Measurements from ENCODE around the gene ZGRF1. TPM values are rescaled to one million over a fixed set of nuclear protein-coding genes. Genes with fewer than 3 reads are reported as not detected.

The ZGRF1 gene
- total and polyA plus RNA-seq, 10 of the 15 experiments (the other 5 are each of a cell fraction or from before 2014, with no cell fraction given), result 8.5 to 32.1 (median 20.1) TPM

DNA sequence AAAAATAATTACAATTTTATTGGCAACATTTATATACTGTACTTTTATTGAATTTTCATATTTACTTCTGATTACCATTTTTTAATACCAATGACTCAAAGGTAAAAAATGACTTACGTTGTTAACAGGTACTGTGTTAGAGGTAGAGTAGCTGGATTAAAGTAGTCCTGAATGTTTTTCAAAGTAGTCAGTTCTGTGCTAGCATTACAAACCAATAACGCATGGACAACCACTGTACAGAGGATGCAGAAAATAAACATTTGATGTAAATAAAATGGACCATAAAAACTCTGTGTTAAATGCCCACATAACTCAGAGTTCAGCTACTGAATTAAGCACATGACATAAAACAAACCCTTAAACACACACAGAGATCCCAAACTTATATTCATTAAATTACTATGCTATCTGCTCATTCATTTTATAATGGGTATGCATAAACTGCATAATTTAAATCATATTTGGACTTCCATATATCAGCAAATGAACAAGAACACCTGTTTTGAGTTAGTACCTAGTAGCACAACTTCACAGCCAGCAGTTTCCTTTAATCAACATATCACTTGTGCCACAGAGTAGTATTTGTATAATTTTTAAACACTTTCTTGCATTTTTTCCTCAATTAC, 74.3 kb downstream of the ZGRF1 start:
- H3K79me2 ChIP-seq (ENCODE audit: control insufficient read depth, insufficient read depth, low read length), result no peaks in the 10 kb centered on the region
- no peak overlapping the region for H3K27ac ChIP-seq (ENCODE audit: control insufficient read depth, insufficient read depth)
- H3K4me3 ChIP-seq, result no peak overlapping the region
- H3K4me1 ChIP-seq (ENCODE audit: control insufficient read depth, insufficient read depth, low read length), result peaks cover 6% of the 10 kb centered on the region; the same call in 1 of the 2 replicates
- peaks cover 0 to 4% of the 10 kb centered on the region in 2 experiments; a peak in 2 of 4 replicates for H3K36me3 ChIP-seq (ENCODE audit: control insufficient read depth in 2 of 2, insufficient read depth in 2 of 2, low read length in 1 of 2)
- no peaks in the 10 kb centered on the region; the same call in 2 of the 3 replicates for H3K9me3 ChIP-seq (replicated peaks; ENCODE audit: control insufficient read depth, insufficient read depth, low read length)
- ChIA-PET CTCF (no interaction called here), RAD21 (ENCODE audit: unreplicated experiment) (interaction anchor here (0.7 kb wide), 1 partner anchor 43 kb away, joined by 4 read pairs; no protein-coding TSS in a partner anchor), POLR2A (interaction anchor here (0.7 kb wide), 1 partner anchor 33 kb away, joined by 5 read pairs; no protein-coding TSS in a partner anchor), SMC1A (ENCODE audit: uncharacterized antibody, unreplicated experiment) (interaction anchor here (0.7 to 1.0 kb wide), 2 partner anchors 9 to 235 kb away, joined by 3 read pairs; no protein-coding TSS in a partner anchor)
- no peak overlapping the region for H2AFZ ChIP-seq (ENCODE audit: control insufficient read depth, low read depth, low read length)
- 97% methylated on average over 2 of the region's 2 CpGs for WGBS (ENCODE audit: insufficient coverage, insufficient replicate concordance, low lambda C conversion rate, missing lambda C conversion rate)
- ATAC-seq, result no peak
- no peaks in the 10 kb centered on the region for H4K20me1 ChIP-seq (ENCODE audit: control insufficient read depth, insufficient read depth)
- no peak overlapping the region for H3K9ac ChIP-seq (ENCODE audit: control insufficient read depth, insufficient read depth, low read length)
- intact Hi-C loops (cut with micrococcal nuclease; ENCODE audit: unreplicated experiment) (no loop called here), in situ Hi-C loops (cut with MboI) (no loop called here)
- H3K4me2 ChIP-seq (ENCODE audit: control insufficient read depth, insufficient read depth), result no peak overlapping the region
- DNase-seq (ENCODE audit: low read depth, low spot score), result no peak
- no peak for TF ChIP-seq EZH2 (IDR thresholded peaks at IDR 0.05; ENCODE audit: borderline replicate concordance, control insufficient read depth, low read depth, low read length)
- no peak for TF ChIP-seq DPF2 (IDR thresholded peaks at IDR 0.05)
- TF ChIP-seq PAX8 (IDR thresholded peaks at IDR 0.05), result no peak
- no peak for TF ChIP-seq ZSCAN29 (IDR thresholded peaks at IDR 0.05)
- TF ChIP-seq, protein P1, sequence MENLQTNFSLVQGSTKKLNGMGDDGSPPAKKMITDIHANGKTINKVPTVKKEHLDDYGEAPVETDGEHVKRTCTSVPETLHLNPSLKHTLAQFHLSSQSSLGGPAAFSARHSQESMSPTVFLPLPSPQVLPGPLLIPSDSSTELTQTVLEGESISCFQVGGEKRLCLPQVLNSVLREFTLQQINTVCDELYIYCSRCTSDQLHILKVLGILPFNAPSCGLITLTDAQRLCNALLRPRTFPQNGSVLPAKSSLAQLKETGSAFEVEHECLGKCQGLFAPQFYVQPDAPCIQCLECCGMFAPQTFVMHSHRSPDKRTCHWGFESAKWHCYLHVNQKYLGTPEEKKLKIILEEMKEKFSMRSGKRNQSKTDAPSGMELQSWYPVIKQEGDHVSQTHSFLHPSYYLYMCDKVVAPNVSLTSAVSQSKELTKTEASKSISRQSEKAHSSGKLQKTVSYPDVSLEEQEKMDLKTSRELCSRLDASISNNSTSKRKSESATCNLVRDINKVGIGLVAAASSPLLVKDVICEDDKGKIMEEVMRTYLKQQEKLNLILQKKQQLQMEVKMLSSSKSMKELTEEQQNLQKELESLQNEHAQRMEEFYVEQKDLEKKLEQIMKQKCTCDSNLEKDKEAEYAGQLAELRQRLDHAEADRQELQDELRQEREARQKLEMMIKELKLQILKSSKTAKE (IDR thresholded peaks at IDR 0.05; ENCODE audit: low read depth, poor library complexity, severe bottlenecking), result no peak
- TF ChIP-seq PAX5 (IDR thresholded peaks at IDR 0.05; ENCODE audit: borderline replicate concordance, low read depth, low read length), result no peak
- no peak for TF ChIP-seq ZNF622 (IDR thresholded peaks at IDR 0.05)
- no peak for TF ChIP-seq NFIC (IDR thresholded peaks at IDR 0.05; ENCODE audit: low read depth, low read length)
- no TSS peak for BruUV-seq (replicated peaks)
- no peaks in the 10 kb centered on the region for H3K27me3 ChIP-seq (replicated peaks in 1 of 2; ENCODE audit: control insufficient read depth in 2 of 2, insufficient read depth in 2 of 2, low read length in 1 of 2)
- FAIRE-seq, result no peak

Measured in GM12878 (cell line).